HG03280 (cell line): Measurements from ENCODE around the gene GINS3.

ENCODE experiments used
- ATAC-seq: cut with Tn5 transposase; IDR thresholded peaks from one replicate; pipeline ENCODE4 v1.9.1; 2021; ENCODE audit warnings: mild to moderate bottlenecking, moderate library complexity; ENCODE audit not compliant: unreplicated experiment

Gene GINS3

DNA sequence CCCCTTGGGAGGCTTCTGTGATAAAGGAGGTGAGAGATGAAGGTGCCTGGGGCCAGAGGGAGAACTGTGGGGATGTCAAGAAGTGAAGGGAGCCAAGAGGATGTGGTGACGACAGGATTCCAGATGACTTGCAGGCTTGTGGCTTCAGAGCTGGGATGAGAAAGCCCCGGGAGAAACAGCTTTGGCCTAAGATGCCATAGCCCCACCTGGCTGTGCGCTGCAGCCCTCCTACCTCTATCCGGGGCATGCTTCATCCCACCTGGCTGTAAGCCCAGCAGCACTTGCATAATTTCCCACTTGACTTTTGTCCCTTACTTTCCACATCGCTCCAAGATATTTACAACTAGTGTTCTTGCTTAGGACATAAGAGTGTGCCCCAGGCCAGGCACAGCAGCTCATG, 29.3 kb downstream of the GINS3 start:
- no peak for ATAC-seq

DNA sequence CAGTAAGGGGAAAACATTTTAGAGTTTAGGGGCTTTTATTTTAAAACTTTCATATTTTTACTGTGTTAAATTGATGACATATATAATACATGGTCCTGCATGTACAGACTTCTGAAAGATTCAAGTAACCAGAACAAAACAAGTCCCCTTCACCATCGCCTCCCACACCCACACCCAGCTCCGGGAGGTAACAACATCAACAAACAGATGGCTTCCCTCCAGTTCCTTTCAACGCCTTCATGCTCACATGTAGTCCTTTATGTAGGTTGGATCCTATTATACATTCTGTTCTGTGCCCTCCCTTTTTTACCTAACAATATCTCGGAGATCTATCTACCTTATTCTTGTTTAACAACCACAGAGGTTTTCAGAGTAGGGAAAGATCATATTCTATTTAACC, 30.5 kb downstream of the GINS3 start:
- no peak for ATAC-seq

DNA sequence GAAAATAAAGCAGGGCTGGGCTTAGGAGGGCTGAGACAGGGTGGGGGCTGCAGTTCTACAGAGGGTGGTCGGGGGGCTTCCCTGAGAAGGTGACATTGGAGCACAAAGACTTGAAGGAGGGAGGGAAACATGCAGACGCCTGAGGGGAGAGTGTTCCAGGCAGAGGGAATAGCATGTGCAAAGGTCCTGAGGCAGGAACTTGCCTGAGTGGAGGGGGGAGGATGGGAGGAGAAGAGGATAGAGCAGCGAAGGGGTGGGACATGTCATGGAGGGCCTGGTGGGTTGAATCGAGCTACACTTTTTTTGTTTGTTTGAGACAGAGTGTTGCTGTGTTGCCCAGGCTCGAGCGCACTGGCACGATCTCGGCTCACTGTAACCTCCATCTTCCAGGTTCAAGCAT, 33.0 kb downstream of the GINS3 start:
- no peak for ATAC-seq

DNA sequence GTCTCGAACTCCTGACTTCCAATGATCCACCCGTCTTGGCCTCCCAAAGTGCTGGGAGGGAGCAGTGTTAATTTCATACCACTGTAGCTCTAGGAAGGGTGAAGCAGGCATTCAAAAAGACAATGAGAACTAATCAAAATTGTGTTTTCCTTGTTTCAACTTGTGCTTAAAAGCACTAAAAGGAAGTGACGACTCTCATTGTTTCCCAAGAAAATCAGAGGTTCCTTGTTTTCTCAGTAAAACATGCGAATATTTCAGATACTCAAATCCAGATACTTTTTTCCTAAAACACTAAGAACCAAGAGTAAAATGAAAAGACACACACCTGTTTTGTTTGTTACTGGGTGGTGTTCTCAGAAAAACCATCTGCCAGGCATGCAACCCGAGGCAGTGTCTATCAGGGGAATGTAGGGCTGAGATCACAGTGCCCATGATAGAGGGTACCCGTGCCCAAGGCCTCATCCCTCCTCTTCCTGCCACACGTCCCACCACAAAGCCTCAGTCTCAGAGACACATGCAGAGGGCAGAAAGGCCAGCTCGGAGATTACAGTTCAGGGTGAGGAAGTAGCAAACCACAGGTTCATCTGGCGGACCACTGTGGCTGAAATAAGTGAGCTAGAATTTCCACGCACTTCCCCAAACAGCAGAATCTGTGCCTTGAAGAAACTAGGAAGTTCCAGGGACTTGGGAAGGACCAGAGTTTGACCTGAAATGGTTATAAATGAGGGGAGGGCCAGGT, 33.7 kb downstream of the GINS3 start:
- no peak for ATAC-seq

DNA sequence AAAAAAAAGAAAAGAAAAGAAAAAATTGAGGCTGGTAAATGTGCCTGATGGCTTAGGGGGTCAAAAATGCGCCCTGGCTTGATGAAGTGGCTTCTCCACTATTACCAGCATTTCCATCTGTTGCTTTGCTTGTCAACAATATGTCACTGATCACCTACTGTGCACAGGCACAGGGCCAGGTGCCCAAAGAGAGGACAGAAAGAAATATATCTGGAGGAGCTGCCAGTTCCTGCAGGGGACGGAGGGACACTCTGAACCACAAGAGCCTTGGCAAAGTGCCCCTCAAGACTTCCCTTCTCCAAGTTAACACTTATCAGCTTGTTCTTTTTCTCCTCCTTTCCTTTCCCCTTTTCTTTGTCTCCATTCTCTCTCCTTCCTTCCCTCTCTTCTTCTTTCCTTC, 34.7 kb downstream of the GINS3 start:
- no peak for ATAC-seq

DNA sequence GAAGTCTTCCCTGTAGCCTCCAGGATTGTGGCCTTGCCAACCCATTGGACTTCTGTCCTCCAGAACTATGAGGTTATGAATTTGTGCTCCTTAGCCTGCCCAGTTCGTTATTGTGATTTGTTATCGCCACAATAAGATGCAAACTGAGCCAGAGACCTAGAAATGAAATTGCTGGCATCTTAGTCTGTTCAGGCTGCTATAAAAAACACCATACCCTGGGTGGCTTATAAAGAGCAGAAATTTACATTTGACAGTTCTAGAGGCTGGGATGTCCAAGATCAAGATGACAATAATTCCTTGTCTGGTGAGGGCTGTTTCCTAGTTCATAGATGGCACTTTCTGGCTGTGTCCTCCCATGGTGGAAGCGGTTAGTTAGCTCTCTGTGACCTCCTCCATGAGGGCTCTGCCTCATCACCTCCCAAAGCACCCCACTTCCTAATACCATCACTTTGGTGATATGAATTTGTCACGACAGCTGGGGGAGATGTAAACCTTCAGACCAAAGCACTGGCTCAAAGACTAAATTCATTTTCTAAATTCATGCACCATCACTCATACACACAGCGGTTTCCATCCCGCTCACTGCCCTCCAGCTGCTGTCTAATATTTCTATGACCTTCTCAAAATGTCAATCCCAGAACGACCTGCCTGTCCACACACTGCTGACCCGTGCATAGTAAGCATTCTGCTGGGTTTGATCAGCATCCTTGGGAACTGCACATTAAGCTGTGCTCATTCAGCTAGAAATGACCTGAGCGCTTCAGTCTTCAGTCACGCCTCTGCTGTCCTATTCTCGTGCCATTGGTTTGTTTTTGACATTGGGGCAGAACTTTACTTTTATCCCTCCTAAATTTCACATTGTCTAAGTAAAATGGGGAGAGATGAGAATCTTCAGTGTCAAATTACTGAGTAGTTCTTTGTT, 36.6 kb downstream of the GINS3 start:
- ATAC-seq = no peak

DNA sequence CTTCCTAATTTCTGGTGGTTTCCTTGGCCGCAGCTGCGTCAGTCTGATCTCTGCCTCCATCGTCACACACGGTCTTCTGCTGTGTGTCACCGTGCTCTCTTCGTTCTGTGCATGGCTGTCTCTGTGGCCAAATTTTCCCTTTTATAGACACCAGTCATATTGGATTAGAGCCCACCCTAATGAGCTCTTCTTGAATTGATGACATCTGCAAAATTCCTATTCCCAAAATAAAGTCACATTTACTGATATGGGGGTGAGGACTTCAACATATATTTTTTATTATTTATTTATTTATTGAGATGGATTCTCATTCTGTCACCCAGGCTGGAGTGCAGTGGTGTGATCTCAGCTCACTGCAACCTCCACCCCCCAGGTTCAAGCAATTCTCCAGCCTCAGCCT, 38.4 kb downstream of the GINS3 start:
- ATAC-seq = no peak

DNA sequence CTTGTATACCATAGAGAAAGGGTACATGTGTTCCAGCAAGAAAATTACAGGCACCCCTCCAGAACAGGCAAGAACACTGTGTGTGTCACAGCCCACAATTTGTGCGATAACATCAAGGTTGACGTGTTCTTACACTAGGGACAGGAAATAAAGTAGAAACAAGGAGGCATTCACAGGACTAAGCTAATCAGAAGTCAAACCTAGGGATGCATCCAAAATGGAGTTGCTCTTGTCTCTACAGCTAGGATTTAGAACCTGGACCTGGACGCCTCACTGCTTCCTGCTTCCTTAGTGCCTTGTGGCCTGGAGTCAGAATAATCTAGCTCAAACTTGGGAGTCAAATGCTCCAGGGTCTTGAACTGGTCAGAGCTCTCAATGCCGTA, 41.3 kb downstream of the GINS3 start:
- ATAC-seq = no peak

DNA sequence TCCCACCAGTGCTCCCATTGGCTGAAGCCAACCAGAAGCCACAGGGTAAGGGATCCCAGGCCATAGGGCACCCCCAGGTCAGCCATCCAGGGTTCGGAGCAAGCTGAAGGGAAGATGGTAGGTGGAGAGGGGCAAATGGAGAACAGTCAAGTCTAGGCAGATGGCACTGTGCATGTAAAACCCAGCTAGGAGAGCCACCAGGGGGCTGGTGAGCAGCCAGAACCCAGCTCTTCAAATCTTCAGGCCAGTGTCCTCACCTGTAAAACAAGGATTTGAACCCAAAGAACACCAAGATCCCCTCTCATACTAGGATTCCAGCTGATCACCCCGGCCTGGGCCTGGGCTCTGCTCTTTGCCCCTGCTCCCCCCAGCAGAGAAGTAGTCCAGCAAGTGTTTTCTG, 43.5 kb downstream of the GINS3 start:
- ATAC-seq = no peak

DNA sequence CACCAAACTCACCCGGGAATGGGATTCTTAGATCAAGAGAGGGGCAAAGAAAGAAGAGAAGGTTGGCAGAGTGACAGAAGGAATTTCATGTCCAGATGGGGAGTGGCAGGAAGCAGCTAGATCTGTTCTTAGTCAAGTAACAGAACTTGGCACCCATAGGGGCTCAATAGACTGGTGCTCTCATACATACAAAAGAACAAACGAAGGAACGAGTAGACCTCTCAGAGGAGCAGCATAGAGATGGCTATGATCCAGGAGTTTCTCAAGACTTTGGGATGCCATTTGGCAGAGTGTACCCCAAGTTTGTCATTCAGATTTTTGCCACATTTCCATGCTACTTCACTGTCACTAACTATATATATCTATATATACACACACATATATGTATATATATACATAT, 47.9 kb downstream of the GINS3 start:
- ATAC-seq = no peak

DNA sequence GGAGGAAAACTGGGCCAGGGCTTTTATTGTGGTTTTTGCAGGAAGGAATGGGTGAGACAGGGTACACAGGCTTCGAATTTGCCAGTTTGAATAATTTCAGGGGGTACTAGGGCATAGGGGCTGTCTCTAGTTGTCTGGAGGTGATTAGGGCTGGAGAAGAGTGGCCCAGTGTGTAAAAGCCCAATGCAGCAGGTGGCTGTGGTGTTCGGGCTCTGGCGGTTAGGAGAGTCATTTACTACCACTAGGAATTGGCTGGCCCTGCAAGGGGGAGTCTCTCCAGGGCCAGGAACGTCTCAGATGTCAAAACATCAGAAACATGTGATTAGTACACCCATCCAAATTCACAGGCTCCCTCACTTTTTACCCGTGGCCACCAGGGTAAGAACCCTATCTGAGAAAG, 50.3 kb downstream of the GINS3 start:
- no peak for ATAC-seq

DNA sequence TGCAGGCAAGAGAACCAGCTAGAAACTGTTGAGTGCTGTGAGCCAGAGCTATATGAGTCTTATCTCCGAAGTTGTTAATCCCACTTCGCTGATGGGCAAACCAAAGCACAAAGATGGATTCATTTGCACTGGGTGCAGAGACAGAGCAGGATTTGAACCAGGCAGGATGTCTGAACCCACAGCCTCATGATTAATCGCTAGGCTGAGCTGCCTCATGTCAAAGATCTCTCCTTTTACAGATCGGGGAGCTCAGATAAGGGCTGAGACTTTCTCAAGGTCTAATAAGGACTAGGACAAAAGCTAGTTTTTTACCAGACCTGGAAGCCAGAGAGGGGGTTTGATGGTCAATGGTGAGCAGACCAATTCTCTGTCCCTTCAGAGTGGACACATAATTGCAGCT, 51.5 kb downstream of the GINS3 start:
- no peak for ATAC-seq

DNA sequence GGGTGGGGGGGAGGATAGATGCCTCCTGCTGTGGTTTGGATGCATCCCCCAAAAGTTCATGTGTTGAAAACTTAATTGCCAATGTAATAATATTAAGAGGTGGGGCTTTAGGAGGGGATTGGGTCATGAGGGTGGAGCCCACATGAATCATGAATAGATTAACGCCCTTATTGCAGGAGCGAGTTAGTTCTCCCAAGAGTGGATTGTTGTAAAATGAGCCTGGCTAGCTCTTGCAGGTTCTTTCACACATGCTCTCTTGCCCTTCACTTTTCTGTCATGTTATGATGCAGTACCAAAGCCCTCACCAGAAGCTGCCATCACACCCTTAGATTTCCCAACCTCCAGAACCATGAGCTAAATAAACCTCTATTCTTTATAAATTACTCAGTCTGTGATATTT, 52.0 kb downstream of the GINS3 start:
- no peak for ATAC-seq

DNA sequence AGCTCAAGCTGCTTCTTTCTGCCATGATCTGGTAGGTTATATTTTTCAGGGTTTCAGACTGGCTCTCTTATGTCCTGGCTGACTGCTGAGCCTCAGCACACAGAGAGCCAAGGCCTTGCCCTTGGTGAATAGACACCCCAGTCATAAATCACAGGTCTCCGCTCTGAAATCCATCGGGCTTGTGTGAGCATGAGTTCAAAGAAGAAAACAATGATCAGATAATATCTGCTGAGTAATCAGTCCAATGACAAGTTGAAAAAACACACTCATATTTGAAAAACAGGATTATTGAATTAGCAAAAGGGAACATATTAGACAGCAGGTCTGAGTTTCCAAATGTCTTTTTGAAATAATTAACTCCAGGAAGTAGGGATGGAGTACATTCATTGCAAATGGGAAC, 56.6 kb downstream of the GINS3 start:
- ATAC-seq = no peak

DNA sequence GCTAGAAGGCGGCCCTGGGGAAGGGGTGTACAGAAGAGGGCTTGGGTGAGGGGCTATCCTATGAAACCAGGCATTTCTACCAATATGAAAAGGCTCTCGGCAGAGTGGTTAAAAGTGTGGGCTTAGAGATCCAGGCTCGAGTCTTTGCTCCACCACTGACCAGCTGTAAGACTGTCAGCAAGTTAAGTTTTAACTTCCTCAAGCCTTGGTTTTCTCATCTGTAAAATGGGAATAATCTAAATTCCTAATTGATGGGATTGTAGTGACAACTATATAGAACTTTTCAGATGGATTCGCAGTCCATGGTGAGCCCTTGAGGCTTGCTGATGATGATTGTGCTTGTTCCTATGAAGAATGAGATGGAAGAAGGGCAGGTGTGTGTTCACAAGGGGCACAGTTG, 57.0 kb downstream of the GINS3 start:
- no peak for ATAC-seq

DNA sequence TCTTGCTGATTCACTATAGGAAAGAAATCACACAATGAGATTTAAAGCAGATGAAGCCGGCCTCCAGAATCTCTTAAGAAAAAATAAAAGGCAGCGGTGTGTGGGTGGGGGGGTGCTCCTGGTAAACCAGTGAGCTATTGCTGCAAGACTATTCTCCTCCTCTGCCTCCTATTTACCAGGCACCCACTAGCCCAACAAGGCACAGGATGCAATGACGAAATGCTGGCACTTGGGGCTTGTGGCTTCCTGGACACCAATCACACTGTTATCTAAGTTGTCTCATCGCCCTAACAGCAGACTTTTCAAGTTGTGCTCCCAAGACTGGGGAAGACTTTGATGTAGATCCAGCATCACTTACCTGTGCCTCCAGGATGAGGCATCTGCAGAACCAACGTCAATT, 57.5 kb downstream of the GINS3 start:
- ATAC-seq = no peak

DNA sequence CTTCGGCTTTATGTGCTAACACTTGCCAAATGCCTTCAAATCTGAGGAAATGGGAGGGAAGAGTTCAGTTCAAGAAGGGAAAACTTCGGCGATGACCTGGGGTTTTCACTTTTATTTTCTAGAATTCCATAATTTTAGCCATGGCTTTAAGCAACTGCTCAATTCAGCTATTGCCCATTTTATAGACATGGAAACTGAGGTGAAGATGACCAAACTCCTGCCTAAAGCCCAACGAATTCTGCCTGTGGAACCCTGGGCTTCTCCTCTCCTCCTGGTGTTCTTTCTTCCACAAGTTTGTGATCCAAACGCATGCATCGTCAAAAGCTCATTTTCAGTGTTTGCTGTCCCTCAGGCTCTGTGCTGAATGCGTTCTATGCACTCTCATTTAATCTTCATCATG, 58.3 kb downstream of the GINS3 start:
- ATAC-seq = no peak

DNA sequence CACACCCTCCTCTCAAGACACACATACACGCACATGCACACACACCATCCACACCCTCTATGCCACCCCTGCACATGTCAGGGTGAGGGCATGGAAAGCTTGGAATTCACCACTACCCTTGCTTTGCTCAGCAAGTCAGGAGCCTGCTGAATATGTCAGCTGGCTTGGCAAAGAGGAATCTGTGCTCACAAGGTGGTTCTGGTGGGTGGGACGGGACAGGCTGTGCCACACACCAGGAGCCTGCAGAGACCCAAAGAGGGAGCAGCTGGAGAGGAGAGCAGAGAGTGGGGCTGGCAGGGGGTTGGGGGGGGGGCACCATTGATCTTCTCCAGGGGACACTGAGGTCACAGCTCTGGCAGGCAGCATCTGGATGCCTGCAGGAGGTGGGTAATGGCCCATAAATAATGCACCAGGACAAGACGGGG, 59.0 kb downstream of the GINS3 start:
- no peak for ATAC-seq

DNA sequence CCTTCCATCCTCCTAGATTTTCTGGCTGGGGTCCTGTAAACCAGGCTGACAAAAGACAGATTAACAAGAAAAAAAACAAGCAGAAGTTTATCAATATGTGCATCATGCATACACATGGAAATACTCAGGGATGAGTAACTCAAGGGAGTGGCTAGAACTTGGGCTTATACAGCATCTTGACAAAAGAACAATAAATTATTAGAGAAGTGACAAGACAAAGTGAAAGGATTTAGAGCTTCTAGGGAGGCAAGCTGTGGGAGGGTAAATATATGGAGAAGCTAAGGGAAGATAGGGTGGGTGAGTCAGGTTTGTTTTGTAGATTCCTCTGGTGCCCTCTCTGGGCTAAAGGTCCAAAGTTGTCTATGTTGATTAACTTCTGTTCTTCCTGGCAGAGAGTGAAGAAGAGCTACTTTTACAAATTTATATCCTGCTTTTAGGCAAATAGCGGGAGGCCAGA, 59.7 kb downstream of the GINS3 start:
- no peak for ATAC-seq

DNA sequence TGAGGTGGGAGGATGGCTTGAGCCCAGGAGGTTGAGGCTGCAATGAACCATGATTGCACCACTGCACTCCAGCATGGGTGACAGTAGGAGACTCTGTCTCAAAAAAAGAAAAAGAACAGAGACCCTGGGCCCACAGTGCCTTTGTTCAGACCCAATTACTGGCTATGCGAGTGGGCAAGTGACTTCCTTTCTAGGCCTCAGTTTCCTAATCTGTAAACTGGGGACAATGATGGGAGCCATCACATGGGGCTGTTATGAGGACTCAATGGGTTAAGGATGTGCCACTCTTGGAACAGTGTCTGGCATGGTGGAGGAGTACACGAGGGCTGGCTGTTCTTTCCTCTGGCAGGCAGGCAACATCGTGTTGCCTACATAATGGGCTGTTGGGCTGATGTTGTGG, 60.4 kb downstream of the GINS3 start:
- no peak for ATAC-seq

DNA sequence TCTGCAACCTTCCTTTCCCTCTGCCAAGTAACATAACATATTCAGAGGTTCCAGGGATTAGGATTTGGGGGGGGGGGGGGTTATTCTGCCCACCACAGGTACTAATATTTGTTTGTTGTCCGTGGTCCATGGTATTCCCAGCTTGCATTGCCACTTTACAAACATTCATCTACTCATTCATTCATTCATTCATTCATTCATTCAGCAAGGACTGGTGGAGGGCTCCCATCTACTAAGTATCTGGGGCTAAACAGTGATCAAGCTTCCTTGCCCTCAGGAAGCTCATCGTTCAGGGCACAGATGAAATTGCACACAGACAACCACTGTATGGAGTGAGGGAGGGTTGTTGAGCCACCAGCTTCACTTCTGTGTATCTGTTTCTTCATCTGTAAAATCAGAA, 61.9 kb downstream of the GINS3 start:
- ATAC-seq = no peak

DNA sequence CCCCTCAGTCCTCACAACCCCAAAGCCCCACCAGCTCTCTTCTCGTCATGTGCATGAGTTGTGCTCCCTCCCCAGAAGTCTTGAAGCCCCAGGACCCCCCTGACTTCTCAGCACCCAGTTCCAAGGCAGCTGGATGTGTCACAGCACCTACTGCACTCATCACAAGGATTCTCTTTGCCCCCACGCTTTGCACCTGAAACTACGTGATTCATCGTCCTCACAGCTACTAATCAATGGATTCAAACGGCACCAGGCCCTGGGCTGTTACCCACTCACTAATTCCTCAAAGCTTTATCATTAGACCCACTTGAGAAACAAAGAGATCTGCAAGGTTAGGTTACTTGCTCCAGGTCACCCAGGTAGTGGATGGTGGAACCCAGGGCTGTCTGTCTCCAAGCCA, 62.6 kb downstream of the GINS3 start:
- ATAC-seq = no peak
